Lower leg skin (tissue), 3 donors: ENCODE data around the gene SETD7.

Source experiments
- POLR2A ChIP-seq, 2 donors: fragments of 450-650 bp; IDR thresholded peaks; one replicate each; pipeline ENCODE4 v1.6.1; 2016 to 2017; ENCODE audit warnings: antibody characterized with exemption in 2 of 2, mild to moderate bottlenecking in 1 of 2, moderate library complexity in 1 of 2
- TF ChIP-seq, protein P1 (sequence below), 3 donors: fragments of 450-650 bp; IDR thresholded peaks; one replicate each; pipeline ENCODE4 v1.5.1; 2016; ENCODE audit warnings: antibody characterized with exemption in 3 of 3, mild to moderate bottlenecking in 3 of 3, moderate library complexity in 2 of 3

- TF ChIP-seq, protein P1, sequence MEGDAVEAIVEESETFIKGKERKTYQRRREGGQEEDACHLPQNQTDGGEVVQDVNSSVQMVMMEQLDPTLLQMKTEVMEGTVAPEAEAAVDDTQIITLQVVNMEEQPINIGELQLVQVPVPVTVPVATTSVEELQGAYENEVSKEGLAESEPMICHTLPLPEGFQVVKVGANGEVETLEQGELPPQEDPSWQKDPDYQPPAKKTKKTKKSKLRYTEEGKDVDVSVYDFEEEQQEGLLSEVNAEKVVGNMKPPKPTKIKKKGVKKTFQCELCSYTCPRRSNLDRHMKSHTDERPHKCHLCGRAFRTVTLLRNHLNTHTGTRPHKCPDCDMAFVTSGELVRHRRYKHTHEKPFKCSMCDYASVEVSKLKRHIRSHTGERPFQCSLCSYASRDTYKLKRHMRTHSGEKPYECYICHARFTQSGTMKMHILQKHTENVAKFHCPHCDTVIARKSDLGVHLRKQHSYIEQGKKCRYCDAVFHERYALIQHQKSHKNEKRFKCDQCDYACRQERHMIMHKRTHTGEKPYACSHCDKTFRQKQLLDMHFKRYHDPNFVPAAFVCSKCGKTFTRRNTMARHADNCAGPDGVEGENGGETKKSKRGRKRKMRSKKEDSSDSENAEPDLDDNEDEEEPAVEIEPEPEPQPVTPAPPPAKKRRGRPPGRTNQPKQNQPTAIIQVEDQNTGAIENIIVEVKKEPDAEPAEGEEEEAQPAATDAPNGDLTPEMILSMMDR (IDR thresholded peaks at IDR 0.05), result no peak
- no peak for TF ChIP-seq POLR2A (IDR thresholded peaks at IDR 0.05)
Observed at GRCh38 chr4:139589336-139590018, 33.5 kb upstream of the SETD7 start.
